Erythroblast (primary cell): Measurements from ENCODE around the gene AXIN1.

ENCODE experiments used
- GATA1 ChIP-seq: IDR thresholded peaks from 2 replicates; pipeline ENCODE4 v1.6.1; 2011; ENCODE audit warnings: low read depth, mild to moderate bottlenecking, control low read depth, low read length, moderate library complexity
- POLR2A ChIP-seq: IDR thresholded peaks from 2 replicates; pipeline ENCODE4 v1.6.1; 2011; ENCODE audit warnings: mild to moderate bottlenecking, low read length

- TF ChIP-seq POLR2A (no peak), GATA1 (no peak)
These were observed 7.6 kb upstream of the AXIN1 start for GRCh38 chr16:359871-360697.
